ENCODE data around the gene IGSF21. TPM values are rescaled to one million over a fixed set of nuclear protein-coding genes. Genes with fewer than 3 reads are reported as not detected.

The IGSF21 gene
- total and polyA plus RNA-seq, 2 donors from 2014 or later: 1.4 to 6.6 TPM

GRCh38 chr1:18151436-18152122, 44.0 kb downstream of the IGSF21 start:
- H3K27ac ChIP-seq (ENCODE audit: low read depth in 2 of 2, low read length in 2 of 2): no peak overlapping the region
- no peaks in the 10 kb centered on the region for H3K9me3 ChIP-seq (ENCODE audit: control insufficient read depth in 2 of 3, insufficient read depth in 1 of 3, low read length in 3 of 3)
- no peak for FAIRE-seq
- TF ChIP-seq CTCF (IDR thresholded peaks at IDR 0.05; ENCODE audit: borderline replicate concordance, extremely low read depth, insufficient read depth): no peak
- no peak for DNase-seq
- H3K4me1 ChIP-seq (ENCODE audit: control insufficient read depth in 2 of 3, insufficient read depth in 2 of 3, low read depth in 1 of 3, low read length in 3 of 3): peaks cover 0 to 6% (median 0%) of the 10 kb centered on the region in 3 donors
- H3K27me3 ChIP-seq (ENCODE audit: control insufficient read depth, insufficient read depth, low read length): no peaks in the 10 kb centered on the region
- intact Hi-C loops (cut with DNase I): no loop called here
- no peaks in the 10 kb centered on the region for H3K36me3 ChIP-seq (ENCODE audit: control insufficient read depth in 2 of 3, insufficient read depth in 3 of 3, low read length in 3 of 3)
- H3K9ac ChIP-seq (ENCODE audit: low read length in 3 of 3): no peak overlapping the region
- no peak overlapping the region for H3K4me3 ChIP-seq (ENCODE audit: low read length in 3 of 3)

DNA sequence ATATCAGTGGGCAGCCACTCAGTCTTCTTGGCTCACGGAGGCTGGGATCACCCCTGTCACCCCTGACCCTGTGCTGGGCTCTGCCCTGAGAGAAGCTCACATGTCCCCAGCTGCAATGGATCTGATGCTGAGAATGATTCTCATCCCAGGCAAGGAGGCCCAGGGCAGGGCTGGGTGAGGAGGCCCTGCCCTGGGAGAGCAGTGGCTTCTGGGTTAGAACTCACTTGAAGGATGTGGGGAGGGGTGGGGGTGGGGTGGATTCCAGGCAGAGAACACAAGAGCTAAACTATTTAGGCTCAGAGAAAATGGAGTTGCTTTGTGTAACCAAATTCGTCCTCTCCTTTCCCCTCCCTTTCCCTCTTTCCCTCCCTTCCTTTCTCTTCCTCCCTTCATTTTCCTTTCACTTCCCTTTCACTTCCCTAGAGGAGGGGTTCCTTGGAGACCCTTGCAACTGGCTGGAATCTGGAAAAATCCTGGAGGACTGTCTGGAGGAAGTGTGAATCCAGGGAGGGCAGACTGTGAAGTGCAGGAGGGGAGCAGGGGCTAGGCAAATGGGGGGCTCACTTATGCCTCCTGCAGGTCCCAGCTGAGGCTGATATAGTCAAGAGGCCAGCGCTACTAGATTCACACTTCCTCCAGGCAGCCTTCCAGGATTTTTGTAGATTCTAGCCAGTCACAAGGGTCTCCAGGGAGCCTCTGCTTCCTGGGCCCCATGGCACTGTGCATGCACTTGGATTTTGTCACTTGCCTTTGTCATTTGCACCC, 47.0 kb downstream of the IGSF21 start:
- no peak overlapping the region for H3K9ac ChIP-seq (ENCODE audit: low read length in 3 of 3)
- H3K4me1 ChIP-seq (ENCODE audit: control insufficient read depth in 2 of 3, insufficient read depth in 2 of 3, low read depth in 1 of 3, low read length in 3 of 3): no peaks in the 10 kb centered on the region
- peak in 1 of 5 donors; percentile 23 for DNase-seq
- no peaks in the 10 kb centered on the region for H3K27me3 ChIP-seq (ENCODE audit: control insufficient read depth, insufficient read depth, low read length)
- H3K4me3 ChIP-seq (ENCODE audit: low read length in 3 of 3): no peak overlapping the region
- no peaks in the 10 kb centered on the region for H3K9me3 ChIP-seq (ENCODE audit: control insufficient read depth in 2 of 3, insufficient read depth in 1 of 3, low read length in 3 of 3)
- TF ChIP-seq CTCF (IDR thresholded peaks at IDR 0.05; ENCODE audit: borderline replicate concordance, extremely low read depth, insufficient read depth): no peak
- no peaks in the 10 kb centered on the region for H3K36me3 ChIP-seq (ENCODE audit: control insufficient read depth in 2 of 3, insufficient read depth in 3 of 3, low read length in 3 of 3)
- FAIRE-seq: no peak
- intact Hi-C loops (cut with DNase I): no loop called here
- no peak overlapping the region for H3K27ac ChIP-seq (ENCODE audit: low read depth in 2 of 2, low read length in 2 of 2)

GRCh38 chr1:18155881-18156385, 48.3 kb downstream of the IGSF21 start:
- DNase-seq: no peak
- Histone ChIP-seq H3K27me3 (ENCODE audit: control insufficient read depth, insufficient read depth, low read length) (no peaks in the 10 kb centered on the region), H3K4me3 (ENCODE audit: low read length in 3 of 3) (no peak overlapping the region), H3K27ac (ENCODE audit: low read depth in 2 of 2, low read length in 2 of 2) (no peak overlapping the region), H3K36me3 (ENCODE audit: control insufficient read depth in 2 of 3, insufficient read depth in 3 of 3, low read length in 3 of 3) (no peaks in the 10 kb centered on the region), H3K9me3 (ENCODE audit: control insufficient read depth in 2 of 3, insufficient read depth in 1 of 3, low read length in 3 of 3) (no peaks in the 10 kb centered on the region), H3K4me1 (ENCODE audit: control insufficient read depth in 2 of 3, insufficient read depth in 2 of 3, low read depth in 1 of 3, low read length in 3 of 3) (no peaks in the 10 kb centered on the region), H3K9ac (ENCODE audit: low read length in 3 of 3) (no peak overlapping the region)
- FAIRE-seq: no peak
- TF ChIP-seq CTCF (IDR thresholded peaks at IDR 0.05; ENCODE audit: borderline replicate concordance, extremely low read depth, insufficient read depth): no peak
- intact Hi-C loops (cut with DNase I): no loop called here
